Measurements from ENCODE around the gene NME3.

Gene NME3

DNA sequence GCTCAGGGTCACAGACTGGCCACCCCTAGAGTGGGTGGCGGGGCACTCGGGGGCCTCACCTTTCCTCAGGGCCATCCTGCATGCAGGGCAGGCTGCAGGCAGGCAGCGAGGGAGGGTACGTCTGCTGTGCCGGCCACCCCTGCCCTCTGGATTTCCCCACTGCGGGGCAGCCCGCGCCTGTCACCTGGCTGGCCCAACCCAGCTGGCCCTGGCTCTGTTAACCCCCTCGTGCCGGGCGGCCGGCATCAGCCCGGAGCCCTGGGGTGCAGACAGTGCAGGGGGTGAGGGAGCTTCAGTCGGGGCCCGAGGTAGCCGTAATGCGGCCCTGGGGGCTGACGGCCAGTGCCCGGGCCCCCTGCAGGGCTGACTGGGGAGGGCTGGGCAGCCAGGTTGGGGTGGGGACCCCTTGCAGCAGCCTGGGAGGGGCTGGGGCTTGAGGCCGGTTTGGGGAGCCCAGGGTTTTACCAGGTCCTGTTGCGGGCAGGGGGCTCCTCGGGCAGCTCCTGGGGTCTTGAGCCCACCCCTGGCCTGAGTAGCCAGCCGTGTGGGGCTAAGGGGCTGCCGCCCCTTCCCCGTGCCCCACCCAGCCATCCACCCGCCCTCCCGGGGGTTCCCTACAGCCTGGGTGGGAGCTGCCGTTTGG is 22.4 kb upstream of the NME3 start, which contains the start of gene IGFALS:
Gene IGFALS (minus strand): TSS at position 128 of the 643 bp plus-strand sequence. CDS start 53 bp downstream, at position 75.
- DNase-seq = no peak

GRCh38 chr16:1792836-1793577 is 21.7 kb upstream of the NME3 start:
- no peak for DNase-seq

- DNase-seq = no peak
Observed at GRCh38 chr16:1791943-1792812, 20.8 kb upstream of the NME3 start.

DNA sequence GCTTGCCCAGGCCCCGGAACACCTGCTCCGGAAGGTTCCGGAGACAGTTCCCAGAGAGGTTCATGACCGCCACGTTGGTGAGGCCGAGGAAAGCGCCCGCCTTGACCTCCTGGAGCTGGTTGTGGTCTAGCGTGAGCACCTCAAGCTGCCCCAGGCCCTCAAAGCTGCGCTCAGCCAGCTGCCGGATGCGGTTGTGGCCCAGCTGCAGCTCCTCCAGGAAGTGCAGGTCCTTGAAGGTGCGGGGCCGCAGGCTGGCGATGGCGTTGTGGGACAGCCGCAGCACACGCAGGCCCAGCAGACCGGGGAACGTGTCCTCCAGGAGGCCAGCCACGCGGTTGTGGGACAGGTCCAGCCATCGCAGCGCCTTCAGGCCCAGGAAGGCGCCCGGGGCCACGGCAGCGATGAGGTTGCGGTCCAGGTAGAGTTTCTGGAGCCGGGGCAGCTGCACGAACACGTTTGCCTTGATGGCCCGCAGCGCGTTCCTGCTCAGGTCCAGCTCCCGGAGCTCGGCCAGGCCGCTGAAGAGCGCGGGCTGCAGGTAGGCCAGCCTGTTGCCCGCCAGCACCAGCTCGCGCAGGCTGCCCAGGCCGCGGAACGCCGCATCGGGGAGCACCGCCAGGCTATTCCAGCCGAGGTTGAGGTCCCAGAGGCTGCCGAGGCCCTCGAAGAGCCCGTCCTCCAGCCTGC is 20.1 kb upstream of the NME3 start:
- DNase-seq = no peak

DNA sequence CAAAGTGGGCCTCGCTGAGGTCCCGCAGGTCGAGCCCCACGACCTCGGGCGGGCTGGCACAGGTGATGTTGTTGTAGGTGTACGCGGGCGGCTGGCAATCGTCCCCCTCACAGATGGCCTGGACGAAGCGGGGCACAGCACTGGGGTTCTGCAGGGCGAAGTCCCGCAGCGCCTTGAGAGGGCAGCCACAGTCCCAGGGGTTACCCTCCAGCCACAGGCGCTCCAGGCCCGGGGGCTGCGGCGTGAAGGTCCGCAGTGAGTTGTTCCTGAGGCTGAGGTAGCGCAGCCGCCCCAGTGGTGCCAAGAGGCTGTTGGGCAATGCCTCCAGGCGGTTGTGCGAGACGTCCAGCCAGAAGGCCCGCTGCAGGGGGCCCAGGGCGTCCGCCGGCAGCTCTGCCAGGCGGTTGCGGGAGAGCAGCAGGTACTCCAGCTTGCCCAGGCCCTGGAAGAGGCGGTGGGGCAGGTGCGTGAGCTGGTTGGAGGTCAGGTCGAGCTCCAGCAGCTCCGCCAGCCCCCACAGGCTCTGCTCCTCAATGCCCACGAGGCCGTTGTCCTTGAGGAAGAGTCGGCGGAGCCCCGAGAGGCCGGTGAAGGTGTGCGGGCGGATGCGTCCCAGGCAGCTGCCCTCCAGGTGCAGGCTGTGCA is 19.4 kb upstream of the NME3 start:
- DNase-seq = no peak

GRCh38 chr16:1790261-1790610 is 18.9 kb upstream of the NME3 start:
- no peak for DNase-seq

GRCh38 chr16:1789643-1790045 is 18.3 kb upstream of the NME3 start:
- no peak for DNase-seq

DNA sequence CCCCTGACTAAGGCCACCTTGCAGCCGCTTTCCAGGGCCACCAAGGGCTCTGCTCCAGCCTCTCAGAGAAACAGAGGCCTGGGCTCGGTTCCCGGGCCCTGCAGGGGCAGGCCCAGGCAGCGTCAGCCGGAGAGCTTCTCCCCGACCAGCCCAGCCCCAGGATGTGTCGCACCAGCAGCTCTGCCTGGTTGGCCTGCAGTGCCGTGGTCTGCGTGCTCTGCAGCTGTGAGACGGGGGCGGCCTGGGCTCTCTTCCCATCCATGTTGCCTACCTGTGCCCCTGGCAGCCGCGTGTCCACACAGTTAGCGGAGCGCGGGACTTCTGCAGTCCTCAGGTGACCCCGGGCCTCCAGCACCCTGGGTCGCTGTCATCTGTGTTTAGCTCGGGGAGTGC is 17.4 kb upstream of the NME3 start:
- no peak for DNase-seq

GRCh38 chr16:1788095-1788707 is 16.9 kb upstream of the NME3 start:
- DNase-seq = no peak

DNA sequence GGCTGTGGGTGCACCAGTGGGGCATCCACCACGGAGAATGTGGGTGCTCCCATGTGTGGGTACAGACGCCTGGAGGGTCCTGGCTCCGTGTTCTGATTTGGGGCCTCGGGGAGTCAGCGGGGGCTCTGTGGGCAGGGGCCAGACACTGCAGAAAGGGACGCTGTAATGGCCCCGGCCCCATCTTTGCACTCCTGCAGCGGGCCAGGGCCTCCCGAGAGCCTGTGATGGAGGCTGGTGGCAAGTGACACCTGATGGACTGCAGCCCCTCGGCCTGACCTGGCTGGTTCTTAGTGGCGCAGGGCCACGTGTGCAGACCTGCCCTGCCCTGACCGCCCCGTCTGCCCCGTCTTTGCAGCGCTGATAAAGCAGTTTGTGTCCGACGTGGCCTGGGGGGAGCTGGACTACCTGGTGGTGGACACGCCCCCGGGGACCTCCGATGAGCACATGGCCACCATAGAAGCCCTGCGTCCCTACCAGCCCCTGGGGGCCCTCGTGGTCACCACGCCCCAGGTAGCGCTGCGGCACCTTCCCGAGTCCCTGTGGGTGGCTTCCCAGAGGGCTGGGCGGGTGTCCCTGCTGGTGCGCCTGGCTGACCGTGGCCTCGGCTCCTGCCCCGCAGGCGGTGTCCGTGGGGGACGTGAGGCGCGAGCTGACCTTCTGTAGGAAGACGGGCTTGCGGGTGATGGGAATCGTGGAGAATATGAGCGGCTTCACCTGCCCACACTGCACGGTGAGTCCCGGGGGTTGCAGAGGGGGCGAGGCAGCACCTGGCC is 16.2 kb upstream of the NME3 start:
- no peak for DNase-seq

- DNase-seq = no peak
Observed at GRCh38 chr16:1787056-1787321, 15.6 kb upstream of the NME3 start.

GRCh38 chr16:1786242-1787055 is 15.1 kb upstream of the NME3 start:
- DNase-seq = no peak

DNA sequence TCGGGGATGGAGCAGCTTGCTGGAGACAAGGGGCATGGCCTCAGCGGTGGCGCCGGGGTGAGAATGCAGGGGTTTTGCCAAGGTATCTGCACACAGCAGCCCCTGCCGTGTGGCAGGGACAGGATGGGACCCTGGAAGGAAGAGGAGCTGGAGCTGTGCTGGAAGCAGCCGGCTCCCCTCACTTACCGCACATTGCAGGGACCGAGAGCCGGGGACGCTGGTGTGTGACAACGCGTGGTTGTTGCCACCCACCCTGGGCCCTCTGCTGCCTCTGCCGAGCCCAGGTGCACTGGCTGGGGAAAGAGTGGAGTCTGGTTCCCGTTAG is 14.5 kb upstream of the NME3 start:
- no peak for DNase-seq

GRCh38 chr16:1784977-1785845 is 13.9 kb upstream of the NME3 start:
- no peak for DNase-seq

GRCh38 chr16:1782408-1783264 is 11.3 kb upstream of the NME3 start, which contains the start of the genes NUBP2 and SPSB3:
Gene NUBP2, plus strand, starts transcription at chr16:1782960. Its CDS starts 61 bp downstream, at chr16:1783021.
Gene SPSB3, minus strand, starts transcription at chr16:1782571. Its CDS starts 1,088 bp downstream, at chr16:1781483.
- DNase-seq = peak; percentile 100

- DNase-seq = no peak
Observed at GRCh38 chr16:1781758-1782407, 10.5 kb upstream of the NME3 start.

GRCh38 chr16:1781254-1781653 is 9.9 kb upstream of the NME3 start:
- no peak for DNase-seq

- DNase-seq = no peak
Observed at GRCh38 chr16:1780677-1781072, 9.3 kb upstream of the NME3 start.
